ENCODE measurements around the gene NCL.
"Not testable (repeated sequence)": the region's sequence is repeated elsewhere in the genome, so short reads cannot be mapped to it uniquely, and the experiment has no call there.

NCL gene

DNA sequence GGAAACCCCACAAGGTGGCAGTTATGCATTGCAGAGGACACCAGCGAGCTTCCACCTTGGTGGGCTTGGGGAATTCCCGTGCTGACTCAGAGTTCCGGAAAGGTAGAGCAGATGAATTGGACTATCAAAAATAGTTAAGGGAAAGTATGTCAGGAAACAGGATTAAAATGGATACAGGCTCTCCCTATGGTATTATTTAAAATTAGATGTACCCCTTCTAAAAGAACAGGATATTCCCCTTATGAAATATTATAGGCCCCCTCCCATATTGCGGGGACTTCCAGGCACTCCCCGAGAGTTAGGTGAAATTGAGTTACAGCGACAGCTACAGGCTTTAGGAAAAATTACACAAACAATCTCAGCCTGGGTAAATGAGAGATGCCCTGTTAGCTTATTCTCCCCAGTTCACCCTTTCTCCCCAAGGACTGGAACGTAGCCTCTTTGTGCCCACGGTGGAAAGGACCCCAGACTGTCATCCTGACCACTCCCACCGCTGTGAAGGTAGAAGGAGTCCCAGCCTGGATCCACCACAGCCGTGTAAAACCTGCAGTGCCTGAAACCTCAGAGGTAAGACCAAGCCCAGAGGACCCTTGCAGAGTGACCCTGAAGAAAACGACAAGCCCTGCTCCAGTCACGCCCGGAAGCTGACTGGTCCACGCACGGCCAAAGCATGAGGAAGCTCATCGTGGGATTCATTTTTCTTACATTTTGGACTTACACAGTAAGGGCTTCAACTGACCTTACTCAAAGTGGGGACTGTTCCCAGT is 58.5 kb downstream of the NCL start:
- not testable (repeated sequence) for H3K79me2 ChIP-seq (ENCODE audit: insufficient read depth, low read length); H3K36me3 ChIP-seq (ENCODE audit: low read length); H3K27me3 ChIP-seq (ENCODE audit: low read length); H3K9me2 ChIP-seq (replicated peaks; ENCODE audit: insufficient read depth, low read length); H3K4me3 ChIP-seq (ENCODE audit: insufficient read depth, low read length, poor library complexity, severe bottlenecking); H3K9me3 ChIP-seq (ENCODE audit: insufficient read depth, low read length); H4K20me1 ChIP-seq (ENCODE audit: low read depth, low read length)
- H3K27ac ChIP-seq (ENCODE audit: low read depth, low read length): peak overlapping the region; percentile 79
- peaks cover 18% of the 10 kb centered on the region for H3F3A ChIP-seq (ENCODE audit: insufficient read depth)
- H2AFZ ChIP-seq (ENCODE audit: low read depth, low read length, severe bottlenecking): peak overlapping the region; percentile 73
- TF ChIP-seq, protein P1, sequence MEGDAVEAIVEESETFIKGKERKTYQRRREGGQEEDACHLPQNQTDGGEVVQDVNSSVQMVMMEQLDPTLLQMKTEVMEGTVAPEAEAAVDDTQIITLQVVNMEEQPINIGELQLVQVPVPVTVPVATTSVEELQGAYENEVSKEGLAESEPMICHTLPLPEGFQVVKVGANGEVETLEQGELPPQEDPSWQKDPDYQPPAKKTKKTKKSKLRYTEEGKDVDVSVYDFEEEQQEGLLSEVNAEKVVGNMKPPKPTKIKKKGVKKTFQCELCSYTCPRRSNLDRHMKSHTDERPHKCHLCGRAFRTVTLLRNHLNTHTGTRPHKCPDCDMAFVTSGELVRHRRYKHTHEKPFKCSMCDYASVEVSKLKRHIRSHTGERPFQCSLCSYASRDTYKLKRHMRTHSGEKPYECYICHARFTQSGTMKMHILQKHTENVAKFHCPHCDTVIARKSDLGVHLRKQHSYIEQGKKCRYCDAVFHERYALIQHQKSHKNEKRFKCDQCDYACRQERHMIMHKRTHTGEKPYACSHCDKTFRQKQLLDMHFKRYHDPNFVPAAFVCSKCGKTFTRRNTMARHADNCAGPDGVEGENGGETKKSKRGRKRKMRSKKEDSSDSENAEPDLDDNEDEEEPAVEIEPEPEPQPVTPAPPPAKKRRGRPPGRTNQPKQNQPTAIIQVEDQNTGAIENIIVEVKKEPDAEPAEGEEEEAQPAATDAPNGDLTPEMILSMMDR (IDR thresholded peaks at IDR 0.05; ENCODE audit: insufficient read depth, low read length, poor library complexity, severe bottlenecking): peak; percentile 27
- peak overlapping the region; percentile 51 for H3K4me2 ChIP-seq (ENCODE audit: low read depth, low read length, poor library complexity, severe bottlenecking)
- H3K9ac ChIP-seq (ENCODE audit: low read length): peak overlapping the region; percentile 50

DNA sequence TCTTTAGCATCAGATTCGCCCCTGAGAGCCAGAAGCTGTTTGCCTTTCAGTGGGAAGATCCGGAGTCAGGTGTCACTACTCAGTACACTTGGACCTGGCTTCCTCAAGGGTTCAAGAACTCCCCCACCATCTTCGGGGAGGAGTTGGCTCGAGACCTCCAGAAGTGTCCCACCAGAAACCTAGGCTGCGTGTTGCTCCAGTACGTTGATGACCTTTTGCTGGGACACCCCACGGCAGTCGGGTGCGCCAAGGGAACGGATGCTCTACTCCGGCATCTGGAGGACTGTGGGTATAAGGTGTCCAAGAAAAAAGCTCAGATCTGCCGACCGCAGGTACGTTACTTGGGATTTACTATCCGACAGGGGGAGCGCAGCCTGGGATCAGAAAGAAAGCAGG is 60.1 kb downstream of the NCL start:
- not testable (repeated sequence) for H4K20me1 ChIP-seq (ENCODE audit: low read depth, low read length); H3K27me3 ChIP-seq (ENCODE audit: low read length)

More for the DNA sequence above, 60.1 kb downstream of the NCL start:
- Histone ChIP-seq H3K9ac (ENCODE audit: low read length) (0 out of 2 replicates have a peak overlapping the region, but pooled peaks have one; percentile 11), H3F3A (ENCODE audit: insufficient read depth) (peaks cover 17% of the 10 kb centered on the region), H3K4me2 (ENCODE audit: low read depth, low read length, poor library complexity, severe bottlenecking) (peak overlapping the region; percentile 27), H3K27ac (ENCODE audit: low read depth, low read length) (peak overlapping the region; percentile 79)
- H2AFZ ChIP-seq (ENCODE audit: low read depth, low read length, severe bottlenecking); H3K36me3 ChIP-seq (ENCODE audit: low read length); H3K79me2 ChIP-seq (ENCODE audit: insufficient read depth, low read length); H3K9me2 ChIP-seq (replicated peaks; ENCODE audit: insufficient read depth, low read length); H3K4me3 ChIP-seq (ENCODE audit: insufficient read depth, low read length, poor library complexity, severe bottlenecking); H3K9me3 ChIP-seq (ENCODE audit: insufficient read depth, low read length): not testable (repeated sequence)

All from SU-DHL-6 (cell line).